GM19023 (cell line): ENCODE measurements around the gene BRD4.

Experiments
- ATAC-seq: cut with Tn5 transposase; IDR thresholded peaks from one replicate; pipeline ENCODE4 v1.9.1; 2021; ENCODE audit warnings: mild to moderate bottlenecking, moderate library complexity; ENCODE audit not compliant: unreplicated experiment

BRD4 gene

GRCh38 chr19:15197275-15197941 is 134.9 kb downstream of the BRD4 start:
- ATAC-seq, result no peak

- ATAC-seq, result no peak
Observed at GRCh38 chr19:15196360-15197005, 135.9 kb downstream of the BRD4 start.

GRCh38 chr19:15195371-15196334 is 136.7 kb downstream of the BRD4 start:
- no peak for ATAC-seq

- no peak for ATAC-seq
Observed at GRCh38 chr19:15194938-15195337, 137.4 kb downstream of the BRD4 start.

- ATAC-seq, result no peak
Observed at GRCh38 chr19:15191982-15192381, 140.4 kb downstream of the BRD4 start.

- ATAC-seq, result no peak
Observed at GRCh38 chr19:15191514-15191913, 140.8 kb downstream of the BRD4 start.

- no peak for ATAC-seq
Observed at GRCh38 chr19:15188851-15189250, 143.5 kb downstream of the BRD4 start.

- no peak for ATAC-seq
Observed at GRCh38 chr19:15187026-15188007, 145.0 kb downstream of the BRD4 start.
